ENCODE measurements around the gene PRICKLE4.

PRICKLE4 gene

DNA sequence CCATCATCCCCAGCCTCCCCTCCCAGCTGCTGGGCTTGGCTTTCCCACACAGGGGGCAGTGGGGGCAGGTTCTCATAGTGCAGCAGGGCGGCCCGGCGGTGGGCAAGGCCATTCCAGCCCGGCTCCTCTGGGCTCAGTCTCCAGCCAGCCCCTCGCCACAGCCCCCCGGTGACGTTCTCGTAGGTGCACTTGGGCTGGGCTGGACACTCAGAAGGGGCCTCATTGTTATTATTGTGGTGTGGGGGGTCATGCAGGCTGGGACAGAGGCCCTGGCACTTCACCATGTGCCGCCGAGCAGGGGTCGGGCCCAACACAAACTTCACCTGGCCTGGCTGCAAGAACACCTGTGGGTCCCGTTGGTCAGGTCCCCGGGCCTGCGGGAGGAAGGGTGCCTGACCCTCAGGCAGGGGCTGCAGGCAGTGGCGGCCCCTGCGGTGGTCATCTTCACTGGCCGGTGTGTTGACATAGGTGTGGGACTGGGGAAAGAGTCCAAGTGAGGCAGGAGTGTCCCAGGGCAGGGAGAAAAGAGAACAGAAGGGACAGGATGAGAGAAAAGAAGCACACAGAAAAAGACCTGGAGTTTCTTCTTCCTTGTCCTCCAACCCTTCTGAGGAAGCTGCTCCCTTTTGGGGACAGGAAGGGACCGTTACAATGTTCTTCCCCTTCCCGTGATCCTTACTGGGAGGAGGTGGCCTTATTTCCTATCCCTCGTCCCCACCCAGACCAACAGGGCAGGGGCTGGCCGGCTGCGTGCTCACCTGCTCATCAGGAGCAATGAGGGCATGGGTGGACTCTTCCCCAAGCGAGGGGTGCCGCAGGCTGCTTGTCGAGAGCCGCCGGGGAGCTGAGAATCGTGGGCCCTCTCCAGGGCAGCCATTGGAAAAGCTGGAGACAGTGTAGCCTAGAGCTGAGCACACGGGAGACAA, 9.3 kb upstream of the PRICKLE4 start (continued):
- TF ChIP-seq, protein P1, sequence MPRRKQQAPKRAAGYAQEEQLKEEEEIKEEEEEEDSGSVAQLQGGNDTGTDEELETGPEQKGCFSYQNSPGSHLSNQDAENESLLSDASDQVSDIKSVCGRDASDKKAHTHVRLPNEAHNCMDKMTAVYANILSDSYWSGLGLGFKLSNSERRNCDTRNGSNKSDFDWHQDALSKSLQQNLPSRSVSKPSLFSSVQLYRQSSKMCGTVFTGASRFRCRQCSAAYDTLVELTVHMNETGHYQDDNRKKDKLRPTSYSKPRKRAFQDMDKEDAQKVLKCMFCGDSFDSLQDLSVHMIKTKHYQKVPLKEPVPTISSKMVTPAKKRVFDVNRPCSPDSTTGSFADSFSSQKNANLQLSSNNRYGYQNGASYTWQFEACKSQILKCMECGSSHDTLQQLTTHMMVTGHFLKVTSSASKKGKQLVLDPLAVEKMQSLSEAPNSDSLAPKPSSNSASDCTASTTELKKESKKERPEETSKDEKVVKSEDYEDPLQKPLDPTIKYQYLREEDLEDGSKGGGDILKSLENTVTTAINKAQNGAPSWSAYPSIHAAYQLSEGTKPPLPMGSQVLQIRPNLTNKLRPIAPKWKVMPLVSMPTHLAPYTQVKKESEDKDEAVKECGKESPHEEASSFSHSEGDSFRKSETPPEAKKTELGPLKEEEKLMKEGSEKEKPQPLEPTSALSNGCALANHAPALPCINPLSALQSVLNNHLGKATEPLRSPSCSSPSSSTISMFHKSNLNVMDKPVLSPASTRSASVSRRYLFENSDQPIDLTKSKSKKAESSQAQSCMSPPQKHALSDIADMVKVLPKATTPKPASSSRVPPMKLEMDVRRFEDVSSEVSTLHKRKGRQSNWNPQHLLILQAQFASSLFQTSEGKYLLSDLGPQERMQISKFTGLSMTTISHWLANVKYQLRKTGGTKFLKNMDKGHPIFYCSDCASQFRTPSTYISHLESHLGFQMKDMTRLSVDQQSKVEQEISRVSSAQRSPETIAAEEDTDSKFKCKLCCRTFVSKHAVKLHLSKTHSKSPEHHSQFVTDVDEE (CRISPR knock-in tag; IDR thresholded peaks at IDR 0.05): no peak
- no peak for TF ChIP-seq ZNF565 (CRISPR knock-in tag; conservative IDR thresholded peaks at IDR 0.05; ENCODE audit: low read depth)
- TF ChIP-seq, protein P2, sequence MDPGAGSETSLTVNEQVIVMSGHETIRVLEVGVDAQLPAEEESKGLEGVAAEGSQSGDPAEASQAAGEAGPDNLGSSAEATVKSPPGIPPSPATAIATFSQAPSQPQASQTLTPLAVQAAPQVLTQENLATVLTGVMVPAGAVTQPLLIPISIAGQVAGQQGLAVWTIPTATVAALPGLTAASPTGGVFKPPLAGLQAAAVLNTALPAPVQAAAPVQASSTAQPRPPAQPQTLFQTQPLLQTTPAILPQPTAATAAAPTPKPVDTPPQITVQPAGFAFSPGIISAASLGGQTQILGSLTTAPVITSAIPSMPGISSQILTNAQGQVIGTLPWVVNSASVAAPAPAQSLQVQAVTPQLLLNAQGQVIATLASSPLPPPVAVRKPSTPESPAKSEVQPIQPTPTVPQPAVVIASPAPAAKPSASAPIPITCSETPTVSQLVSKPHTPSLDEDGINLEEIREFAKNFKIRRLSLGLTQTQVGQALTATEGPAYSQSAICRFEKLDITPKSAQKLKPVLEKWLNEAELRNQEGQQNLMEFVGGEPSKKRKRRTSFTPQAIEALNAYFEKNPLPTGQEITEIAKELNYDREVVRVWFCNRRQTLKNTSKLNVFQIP (CRISPR knock-in tag; IDR thresholded peaks at IDR 0.05; ENCODE audit: borderline replicate concordance, low read depth): no peak
- TF ChIP-seq ZFP30 (CRISPR knock-in tag; IDR thresholded peaks at IDR 0.05): no peak
- no peak for TF ChIP-seq PPARA (CRISPR knock-in tag; IDR thresholded peaks at IDR 0.05; ENCODE audit: borderline replicate concordance)

DNA sequence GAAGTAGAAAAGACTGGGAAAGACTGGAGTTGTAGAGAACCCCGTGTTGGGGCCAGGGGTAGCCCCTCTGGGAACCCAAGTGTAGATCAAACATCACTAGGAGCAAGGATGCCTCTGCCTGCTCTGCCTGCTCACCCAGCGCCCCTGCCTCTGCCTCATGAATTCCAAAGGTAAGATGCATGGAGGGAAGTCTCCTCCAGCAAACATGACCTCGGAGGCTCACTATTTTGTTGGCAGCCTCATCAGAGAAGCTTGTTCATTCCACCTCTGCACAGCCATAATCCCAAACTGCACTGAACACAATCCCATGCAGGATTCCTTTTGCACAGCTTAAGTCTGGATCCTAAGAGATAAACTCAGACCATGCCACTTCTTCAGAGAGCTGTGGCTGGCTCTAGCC, 5.7 kb upstream of the PRICKLE4 start:
- TF ChIP-seq OSR1 (CRISPR knock-in tag; IDR thresholded peaks at IDR 0.05) (no peak), SNAI2 (CRISPR knock-in tag; IDR thresholded peaks at IDR 0.05) (no peak), ZNF565 (CRISPR knock-in tag; conservative IDR thresholded peaks at IDR 0.05; ENCODE audit: low read depth) (no peak), ZC3H10 (CRISPR knock-in tag; IDR thresholded peaks at IDR 0.05) (no peak), ARNTL (CRISPR knock-in tag; IDR thresholded peaks at IDR 0.05; ENCODE audit: borderline replicate concordance, low read depth) (no peak), PPARA (CRISPR knock-in tag; IDR thresholded peaks at IDR 0.05; ENCODE audit: borderline replicate concordance) (no peak), ZNF8 (CRISPR knock-in tag; IDR thresholded peaks at IDR 0.05) (no peak), ZNF70 (CRISPR knock-in tag; IDR thresholded peaks at IDR 0.05) (no peak), RARB (CRISPR knock-in tag; IDR thresholded peaks at IDR 0.05) (no peak), TOX (CRISPR knock-in tag; IDR thresholded peaks at IDR 0.05; ENCODE audit: borderline replicate concordance) (no peak), ISL1 (CRISPR knock-in tag; IDR thresholded peaks at IDR 0.05) (no peak)
- TF ChIP-seq, protein P2 (CRISPR knock-in tag; IDR thresholded peaks at IDR 0.05; ENCODE audit: borderline replicate concordance, low read depth): no peak
- TF ChIP-seq, protein P1 (CRISPR knock-in tag; IDR thresholded peaks at IDR 0.05): no peak
- no peak for ATAC-seq

DNA sequence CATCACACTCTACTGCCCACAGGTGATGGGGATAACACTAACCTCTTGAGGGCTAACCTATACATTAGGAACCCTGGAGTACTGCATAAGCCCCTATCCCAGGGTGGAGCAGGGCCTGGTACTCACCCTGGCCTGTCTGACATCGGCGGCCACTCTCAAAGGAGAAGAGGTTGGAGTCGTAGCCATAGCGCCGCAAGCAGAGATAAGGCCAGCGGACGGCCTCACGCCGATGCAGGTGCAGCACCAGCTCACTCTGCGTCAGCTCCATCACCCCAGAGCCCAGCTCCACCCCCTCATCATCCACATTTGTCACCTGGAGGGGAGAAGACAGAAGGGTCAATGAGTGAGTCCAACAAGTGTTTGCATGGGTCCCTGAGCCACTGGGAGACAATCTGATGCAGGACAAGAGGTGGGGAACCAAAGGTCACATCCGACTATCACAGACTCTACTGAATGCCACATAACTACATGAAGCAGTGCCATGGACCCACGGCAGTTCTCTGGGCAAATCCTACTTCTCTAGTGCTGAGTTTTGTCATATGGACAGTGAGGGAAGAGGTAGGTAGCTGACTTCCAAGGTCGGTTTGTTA, 5.2 kb upstream of the PRICKLE4 start:
- ATAC-seq: no peak
- TF ChIP-seq, protein P3, sequence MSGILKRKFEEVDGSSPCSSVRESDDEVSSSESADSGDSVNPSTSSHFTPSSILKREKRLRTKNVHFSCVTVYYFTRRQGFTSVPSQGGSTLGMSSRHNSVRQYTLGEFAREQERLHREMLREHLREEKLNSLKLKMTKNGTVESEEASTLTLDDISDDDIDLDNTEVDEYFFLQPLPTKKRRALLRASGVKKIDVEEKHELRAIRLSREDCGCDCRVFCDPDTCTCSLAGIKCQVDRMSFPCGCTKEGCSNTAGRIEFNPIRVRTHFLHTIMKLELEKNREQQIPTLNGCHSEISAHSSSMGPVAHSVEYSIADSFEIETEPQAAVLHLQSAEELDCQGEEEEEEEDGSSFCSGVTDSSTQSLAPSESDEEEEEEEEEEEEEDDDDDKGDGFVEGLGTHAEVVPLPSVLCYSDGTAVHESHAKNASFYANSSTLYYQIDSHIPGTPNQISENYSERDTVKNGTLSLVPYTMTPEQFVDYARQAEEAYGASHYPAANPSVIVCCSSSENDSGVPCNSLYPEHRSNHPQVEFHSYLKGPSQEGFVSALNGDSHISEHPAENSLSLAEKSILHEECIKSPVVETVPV (CRISPR knock-in tag; IDR thresholded peaks at IDR 0.05): no peak
- TF ChIP-seq TOX (CRISPR knock-in tag; IDR thresholded peaks at IDR 0.05; ENCODE audit: borderline replicate concordance): no peak
- no peak for TF ChIP-seq CSDC2 (CRISPR knock-in tag; IDR thresholded peaks at IDR 0.05)
- no peak for TF ChIP-seq ESRRG (CRISPR knock-in tag; IDR thresholded peaks at IDR 0.05)
- TF ChIP-seq ARNTL (CRISPR knock-in tag; IDR thresholded peaks at IDR 0.05; ENCODE audit: borderline replicate concordance, low read depth): no peak
- no peak for TF ChIP-seq ZNF565 (CRISPR knock-in tag; conservative IDR thresholded peaks at IDR 0.05; ENCODE audit: low read depth)
- no peak for TF ChIP-seq RARB (CRISPR knock-in tag; IDR thresholded peaks at IDR 0.05)
- TF ChIP-seq ZFP30 (CRISPR knock-in tag; IDR thresholded peaks at IDR 0.05): no peak
- TF ChIP-seq ISL1 (CRISPR knock-in tag; IDR thresholded peaks at IDR 0.05): no peak
- TF ChIP-seq OSR1 (CRISPR knock-in tag; IDR thresholded peaks at IDR 0.05): no peak
- TF ChIP-seq ZNF8 (CRISPR knock-in tag; IDR thresholded peaks at IDR 0.05): no peak
- TF ChIP-seq, protein P2 (CRISPR knock-in tag; IDR thresholded peaks at IDR 0.05; ENCODE audit: borderline replicate concordance, low read depth): no peak
- TF ChIP-seq ZC3H10 (CRISPR knock-in tag; IDR thresholded peaks at IDR 0.05): no peak
- TF ChIP-seq, protein P4, sequence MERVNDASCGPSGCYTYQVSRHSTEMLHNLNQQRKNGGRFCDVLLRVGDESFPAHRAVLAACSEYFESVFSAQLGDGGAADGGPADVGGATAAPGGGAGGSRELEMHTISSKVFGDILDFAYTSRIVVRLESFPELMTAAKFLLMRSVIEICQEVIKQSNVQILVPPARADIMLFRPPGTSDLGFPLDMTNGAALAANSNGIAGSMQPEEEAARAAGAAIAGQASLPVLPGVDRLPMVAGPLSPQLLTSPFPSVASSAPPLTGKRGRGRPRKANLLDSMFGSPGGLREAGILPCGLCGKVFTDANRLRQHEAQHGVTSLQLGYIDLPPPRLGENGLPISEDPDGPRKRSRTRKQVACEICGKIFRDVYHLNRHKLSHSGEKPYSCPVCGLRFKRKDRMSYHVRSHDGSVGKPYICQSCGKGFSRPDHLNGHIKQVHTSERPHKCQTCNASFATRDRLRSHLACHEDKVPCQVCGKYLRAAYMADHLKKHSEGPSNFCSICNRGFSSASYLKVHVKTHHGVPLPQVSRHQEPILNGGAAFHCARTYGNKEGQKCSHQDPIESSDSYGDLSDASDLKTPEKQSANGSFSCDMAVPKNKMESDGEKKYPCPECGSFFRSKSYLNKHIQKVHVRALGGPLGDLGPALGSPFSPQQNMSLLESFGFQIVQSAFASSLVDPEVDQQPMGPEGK (CRISPR knock-in tag; IDR thresholded peaks at IDR 0.05; ENCODE audit: borderline replicate concordance): no peak
- TF ChIP-seq BACH2 (CRISPR knock-in tag; IDR thresholded peaks at IDR 0.05; ENCODE audit: borderline replicate concordance): no peak
